HepG2 (cell line): Measurements from ENCODE around the gene ACER3. TPM values are rescaled to one million over a fixed set of nuclear protein-coding genes. Genes with fewer than 3 reads are reported as not detected.

Source experiments
- ATAC-seq: fragments of 200-7000 bp; cut with Tn5 transposase; 3 replicates; pipeline ENCODE4 v1.9.1; 2020; ENCODE audit warnings: mild to moderate bottlenecking, moderate library complexity
- BruUV-seq: library from RNA; stranded (reverse); fragments of 400-500 nt; replicated peaks from 2 replicates; lab custom pipeline; 2021; lab: Mats Ljungman, UMichigan
- CTCF ChIA-PET: fragments of 300-600 bp; formaldehyde crosslinking; extraction: SDS; loops from one replicate; lab custom pipeline; 2021; ENCODE audit warnings: low total read pairs, inconsistent platforms, low intra/inter-chr PET ratio; lab: Yijun Ruan, JAX
- POLR2A ChIA-PET: fragments of 350-600 bp; sonication (Branson Sonifier 250); formaldehyde crosslinking; loops from one replicate; lab custom pipeline; 2020; ENCODE audit warnings: antibody characterized with exemption, inconsistent platforms; lab: Yijun Ruan, JAX
- DNase-seq: peaks from one replicate; pipeline ENCODE4 v3.0.0-alpha.2; 2015; ENCODE audit warnings: low spot score
- FAIRE-seq: peaks from 3 replicates; lab custom pipeline; 2011; peaks lifted over from hg19 to GRCh38; lab: Jason Lieb, UNC
- H2AFZ ChIP-seq: one replicate; pipeline ENCODE4 v1.6.1; 2011; ENCODE audit warnings: low read length, inconsistent platforms
- H3K27ac ChIP-seq: fragments of 300-600 bp; 3 replicates; pipeline ENCODE4 v1.8.0; 2011; ENCODE audit warnings: mixed run types, mild to moderate bottlenecking, mixed read lengths, low read length, inconsistent platforms; ENCODE audit not compliant: insufficient read depth; ENCODE audit errors: extremely low read length
- H3K27me3 ChIP-seq, 2 experiments: fragments of 200-600 bp in 1 of 2; 2 replicates in 1 of 2; 3 replicates in 1 of 2; pipeline versions ENCODE4 v1.6.0 to v1.8.0; 2011; ENCODE audit warnings: low read length in 2 of 2, mild to moderate bottlenecking in 2 of 2, moderate library complexity in 2 of 2, inconsistent platforms in 1 of 2; ENCODE audit not compliant: insufficient read depth in 2 of 2, control insufficient read depth in 1 of 2
- H3K36me3 ChIP-seq, 2 experiments: fragments of 200-600 bp in 1 of 2; replicated peaks in 1 of 2; 2 replicates in 1 of 2; 3 replicates in 1 of 2; pipeline versions ENCODE4 v1.5.1 to v1.8.0; 2011; ENCODE audit warnings: low read length in 2 of 2, inconsistent platforms in 1 of 2; ENCODE audit not compliant: insufficient read depth in 2 of 2, control insufficient read depth in 1 of 2
- H3K4me1 ChIP-seq: 2 replicates; pipeline ENCODE4 v1.5.1; 2012; ENCODE audit warnings: low read length, inconsistent platforms; ENCODE audit not compliant: insufficient read depth
- H3K4me2 ChIP-seq: 2 replicates; pipeline ENCODE4 v1.6.0; 2011; ENCODE audit warnings: low read depth, low read length, inconsistent platforms
- H3K4me3 ChIP-seq, 3 experiments: fragments of 200-600 bp in 1 of 3; sonication (generic), shearing (Covaris generic) in 1 of 3; replicated peaks in 1 of 3; 2 replicates each; pipeline ENCODE4 v1.5.1; 2011 to 2016; ENCODE audit warnings: low read length in 3 of 3, inconsistent platforms in 2 of 3, low read depth in 2 of 3, mild to moderate bottlenecking in 2 of 3, control low read depth in 1 of 3, mixed read lengths in 1 of 3; ENCODE audit not compliant: insufficient read depth in 1 of 3
- H3K79me2 ChIP-seq: one replicate; pipeline ENCODE4 v1.6.1; 2011; ENCODE audit warnings: low read length, inconsistent platforms; ENCODE audit not compliant: insufficient read depth
- H3K9ac ChIP-seq: 2 replicates; pipeline ENCODE4 v1.6.0; 2011; ENCODE audit warnings: mild to moderate bottlenecking, low read depth, low read length, inconsistent platforms; ENCODE audit not compliant: insufficient read depth
- H3K9me3 ChIP-seq: 2 replicates; pipeline ENCODE4 v1.5.1; 2012; ENCODE audit warnings: mild to moderate bottlenecking, low read length
- H4K20me1 ChIP-seq: 2 replicates; pipeline ENCODE4 v1.6.0; 2011; ENCODE audit warnings: inconsistent platforms, mild to moderate bottlenecking, low read length, moderate library complexity; ENCODE audit not compliant: insufficient read depth
- E2F1 ChIP-seq: sonication (generic); formaldehyde crosslinking; IDR thresholded peaks from 2 replicates; pipeline ENCODE4 v1.5.0; 2020; ENCODE audit warnings: missing genetic modification reagents
- NR2F6 ChIP-seq, 2 experiments: IDR thresholded peaks; 2 replicates each; pipeline ENCODE4 v1.6.1; 2016; ENCODE audit warnings: antibody characterized with exemption in 1 of 2, mild to moderate bottlenecking in 1 of 2
- SMARCE1 ChIP-seq: fragments of 450-650 bp; IDR thresholded peaks from 2 replicates; pipeline ENCODE4 v1.6.1; 2017; ENCODE audit warnings: borderline replicate concordance
- SNAPC2 ChIP-seq: sonication (generic); formaldehyde crosslinking; IDR thresholded peaks from 2 replicates; pipeline ENCODE4 v1.8.1; 2022; ENCODE audit warnings: mild to moderate bottlenecking, missing genetic modification reagents
- TFE3 ChIP-seq: IDR thresholded peaks from 2 replicates; pipeline ENCODE4 v1.6.1; 2016
- ZBTB10 ChIP-seq: sonication (generic); formaldehyde crosslinking; IDR thresholded peaks from 2 replicates; pipeline ENCODE4 v1.4.0; 2020; ENCODE audit warnings: missing genetic modification reagents, borderline replicate concordance
- ZFP36L2 ChIP-seq: sonication (generic); formaldehyde crosslinking; IDR thresholded peaks from 2 replicates; pipeline ENCODE4 v1.4.0; 2020; ENCODE audit warnings: missing genetic modification reagents
- ZNF543 ChIP-seq: sonication (generic); formaldehyde crosslinking; IDR thresholded peaks from 2 replicates; pipeline ENCODE4 v1.4.0; 2020; ENCODE audit warnings: mild to moderate bottlenecking, missing genetic modification reagents
- ZNF619 ChIP-seq: sonication (generic); formaldehyde crosslinking; IDR thresholded peaks from 2 replicates; pipeline ENCODE4 v1.4.0; 2020; ENCODE audit warnings: mild to moderate bottlenecking, missing genetic modification reagents
- WGBS: methylation state at CpG from one replicate; pipeline ENCODE4 v1.1.6; 2017; ENCODE audit warnings: low lambda C conversion rate; 5-methylcytosine and 5-hydroxymethylcytosine counted together
- in situ Hi-C: cut with HindIII; loops from 2 replicates; pipeline ENCODE4 v1.10.0; 2017; ENCODE audit warnings: low pct_unique_long_range_greater_than_20kb; ENCODE audit not compliant: extremely low pct_ligation_motif_present
- intact Hi-C: fragments of 100-400 bp; cut with micrococcal nuclease; formaldehyde crosslinking; loops from one replicate; pipeline ENCODE4 v1.10.0; 2022; ENCODE audit not compliant: unreplicated experiment
- polyA plus RNA-seq, 8 experiments: library from polyadenylated mRNA; depleted of rRNA in 3 of 8; stranded (reverse) in 7 of 8; unstranded in 1 of 8; fragments of >200 nt; fragmentation: Illumina TruSeq in 4 of 8; extraction: Trizol in 4 of 8; gene quantifications; 2 replicates each; pipeline versions ENCODE4 v1.2.1 to v1.2.3, GENCODE V29; 2011 to 2016; ENCODE audit warnings: low read depth in 4 of 8, missing spikeins in 1 of 8, mixed read lengths in 1 of 8; ENCODE audit not compliant: insufficient read depth in 1 of 8
- total RNA-seq, 5 experiments: library from RNA; depleted of rRNA; stranded (reverse); fragments of >200 nt; fragmentation: Illumina TruSeq; extraction: Trizol; gene quantifications; 2 replicates each; pipeline ENCODE4 v1.2.3, GENCODE V29; 2016; ENCODE audit warnings: low read depth in 1 of 5

The ACER3 gene
- total and polyA plus RNA-seq, 2 of the 13 experiments (the other 11 are each of a cell fraction or from before 2014, with no cell fraction given): 6.0 to 9.8 TPM

- ChIA-PET CTCF (no interaction called here), POLR2A (no interaction called here)
- intact Hi-C loops: no loop called here
- H2AFZ ChIP-seq: no peak overlapping the region
- no TSS peak for BruUV-seq
- H3K27me3 ChIP-seq: peaks cover 3 to 16% of the 10 kb centered on the region in 2 experiments; a peak in 3 of 5 replicates
- H3K4me1 ChIP-seq: no peaks in the 10 kb centered on the region
- 38% methylated on average over 9 of the region's 9 CpGs for WGBS
- ATAC-seq: no peak
- no peaks in the 10 kb centered on the region for H3K79me2 ChIP-seq
- TF ChIP-seq ZNF619 (CRISPR knock-in tag) (no peak), ZNF543 (CRISPR knock-in tag) (no peak), NR2F6 (IDR thresholded peaks at IDR 0.05) (no peak), NR2F6 (CRISPR knock-in tag; IDR thresholded peaks at IDR 0.05) (no peak)
- H3K4me2 ChIP-seq: no peak overlapping the region
- H3K4me3 ChIP-seq: no peak overlapping the region
- H3K27ac ChIP-seq: no peak overlapping the region
- H3K9ac ChIP-seq: no peak overlapping the region
- FAIRE-seq: no peak
- H4K20me1 ChIP-seq: no peaks in the 10 kb centered on the region; the same call in 1 of the 2 replicates
- H3K36me3 ChIP-seq: no peaks in the 10 kb centered on the region
- in situ Hi-C loops: loop anchor here (10.0 kb wide), 1 partner anchor 106 kb away; no protein-coding TSS in a partner anchor
- no peak for DNase-seq
- H3K9me3 ChIP-seq: no peaks in the 10 kb centered on the region
Measured at GRCh38 chr11:76830639-76831327, 29.9 kb upstream of the ACER3 start.

GRCh38 chr11:76831686-76832310 lies 28.9 kb upstream of the ACER3 start:
- no peak overlapping the region for H3K4me3 ChIP-seq
- H3K27me3 ChIP-seq: peaks cover 3 to 26% of the 10 kb centered on the region in 2 experiments; a peak in 3 of 5 replicates
- ATAC-seq (no peak), DNase-seq (no peak), FAIRE-seq (no peak)
- H3K79me2 ChIP-seq: no peaks in the 10 kb centered on the region
- POLR2A ChIA-PET: no interaction called here
- H3K36me3 ChIP-seq: no peaks in the 10 kb centered on the region
- in situ Hi-C loops (loop anchor here (10.0 kb wide), 1 partner anchor 107 kb away; no protein-coding TSS in a partner anchor), intact Hi-C loops (no loop called here)
- no peak overlapping the region for H3K9ac ChIP-seq
- no TSS peak for BruUV-seq
- H3K9me3 ChIP-seq: no peaks in the 10 kb centered on the region
- no peak for TF ChIP-seq TFE3
- TF ChIP-seq ZBTB10 (CRISPR knock-in tag): no peak
- TF ChIP-seq E2F1 (CRISPR knock-in tag): no peak
- no peak for TF ChIP-seq ZFP36L2
- no peak for TF ChIP-seq SMARCE1
- no peak for TF ChIP-seq SNAPC2
- H2AFZ ChIP-seq: no peak overlapping the region
- H3K4me2 ChIP-seq: no peak overlapping the region
- H4K20me1 ChIP-seq: no peaks in the 10 kb centered on the region; the same call in 1 of the 2 replicates
- 34% methylated on average over 4 of the region's 4 CpGs for WGBS
- CTCF ChIA-PET: no interaction called here
- H3K4me1 ChIP-seq: peaks cover 2% of the 10 kb centered on the region; the same call in 1 of the 2 replicates
- no peak overlapping the region for H3K27ac ChIP-seq
